Testis (tissue), 2 donors: Measurements from ENCODE around the gene SNX8.

Experiments
- POLR2A ChIP-seq: fragments of 450-650 bp; IDR thresholded peaks from one replicate; pipeline ENCODE4 v1.6.1; 2017; ENCODE audit warnings: antibody characterized with exemption, mild to moderate bottlenecking, moderate library complexity
- TF ChIP-seq, protein P1 (sequence below), 3 experiments: fragments of 450-650 bp in 2 of 3; fragments of 200-600 bp in 1 of 3; sonication (generic) in 1 of 3; IDR thresholded peaks; one replicate each; pipeline ENCODE4 v1.5.1; 2016 to 2019; ENCODE audit warnings: antibody characterized with exemption in 3 of 3, mild to moderate bottlenecking in 2 of 3, moderate library complexity in 1 of 3

GRCh38 chr7:2243458-2243857 lies 70.8 kb downstream of the SNX8 start:
- TF ChIP-seq, protein P1, sequence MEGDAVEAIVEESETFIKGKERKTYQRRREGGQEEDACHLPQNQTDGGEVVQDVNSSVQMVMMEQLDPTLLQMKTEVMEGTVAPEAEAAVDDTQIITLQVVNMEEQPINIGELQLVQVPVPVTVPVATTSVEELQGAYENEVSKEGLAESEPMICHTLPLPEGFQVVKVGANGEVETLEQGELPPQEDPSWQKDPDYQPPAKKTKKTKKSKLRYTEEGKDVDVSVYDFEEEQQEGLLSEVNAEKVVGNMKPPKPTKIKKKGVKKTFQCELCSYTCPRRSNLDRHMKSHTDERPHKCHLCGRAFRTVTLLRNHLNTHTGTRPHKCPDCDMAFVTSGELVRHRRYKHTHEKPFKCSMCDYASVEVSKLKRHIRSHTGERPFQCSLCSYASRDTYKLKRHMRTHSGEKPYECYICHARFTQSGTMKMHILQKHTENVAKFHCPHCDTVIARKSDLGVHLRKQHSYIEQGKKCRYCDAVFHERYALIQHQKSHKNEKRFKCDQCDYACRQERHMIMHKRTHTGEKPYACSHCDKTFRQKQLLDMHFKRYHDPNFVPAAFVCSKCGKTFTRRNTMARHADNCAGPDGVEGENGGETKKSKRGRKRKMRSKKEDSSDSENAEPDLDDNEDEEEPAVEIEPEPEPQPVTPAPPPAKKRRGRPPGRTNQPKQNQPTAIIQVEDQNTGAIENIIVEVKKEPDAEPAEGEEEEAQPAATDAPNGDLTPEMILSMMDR (IDR thresholded peaks at IDR 0.05): no peak
- no peak for TF ChIP-seq POLR2A
